Measurements from ENCODE around the gene BCL2L11.

GRCh38 chr2:111101592-111101991, 19.1 kb upstream of the BCL2L11 start:
- TF ChIP-seq, protein P1, sequence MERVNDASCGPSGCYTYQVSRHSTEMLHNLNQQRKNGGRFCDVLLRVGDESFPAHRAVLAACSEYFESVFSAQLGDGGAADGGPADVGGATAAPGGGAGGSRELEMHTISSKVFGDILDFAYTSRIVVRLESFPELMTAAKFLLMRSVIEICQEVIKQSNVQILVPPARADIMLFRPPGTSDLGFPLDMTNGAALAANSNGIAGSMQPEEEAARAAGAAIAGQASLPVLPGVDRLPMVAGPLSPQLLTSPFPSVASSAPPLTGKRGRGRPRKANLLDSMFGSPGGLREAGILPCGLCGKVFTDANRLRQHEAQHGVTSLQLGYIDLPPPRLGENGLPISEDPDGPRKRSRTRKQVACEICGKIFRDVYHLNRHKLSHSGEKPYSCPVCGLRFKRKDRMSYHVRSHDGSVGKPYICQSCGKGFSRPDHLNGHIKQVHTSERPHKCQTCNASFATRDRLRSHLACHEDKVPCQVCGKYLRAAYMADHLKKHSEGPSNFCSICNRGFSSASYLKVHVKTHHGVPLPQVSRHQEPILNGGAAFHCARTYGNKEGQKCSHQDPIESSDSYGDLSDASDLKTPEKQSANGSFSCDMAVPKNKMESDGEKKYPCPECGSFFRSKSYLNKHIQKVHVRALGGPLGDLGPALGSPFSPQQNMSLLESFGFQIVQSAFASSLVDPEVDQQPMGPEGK (CRISPR knock-in tag; IDR thresholded peaks at IDR 0.05; ENCODE audit: borderline replicate concordance) = no peak
- TF ChIP-seq CREB5 (CRISPR knock-in tag; IDR thresholded peaks at IDR 0.05; ENCODE audit: low read depth) = no peak
